Fibroblast of skin of scalp (primary cell): ENCODE results near the gene CSF2.
"Not testable (repeated sequence)": the region's sequence is repeated elsewhere in the genome, so short reads cannot be mapped to it uniquely, and the experiment has no call there.

Source experiments
- DNase-seq: peaks from one replicate; pipeline ENCODE4 v3.0.0-alpha.2; 2013

The CSF2 gene

GRCh38 chr5:132112111-132112510, 38.5 kb downstream of the CSF2 start:
- no peak for DNase-seq

DNA sequence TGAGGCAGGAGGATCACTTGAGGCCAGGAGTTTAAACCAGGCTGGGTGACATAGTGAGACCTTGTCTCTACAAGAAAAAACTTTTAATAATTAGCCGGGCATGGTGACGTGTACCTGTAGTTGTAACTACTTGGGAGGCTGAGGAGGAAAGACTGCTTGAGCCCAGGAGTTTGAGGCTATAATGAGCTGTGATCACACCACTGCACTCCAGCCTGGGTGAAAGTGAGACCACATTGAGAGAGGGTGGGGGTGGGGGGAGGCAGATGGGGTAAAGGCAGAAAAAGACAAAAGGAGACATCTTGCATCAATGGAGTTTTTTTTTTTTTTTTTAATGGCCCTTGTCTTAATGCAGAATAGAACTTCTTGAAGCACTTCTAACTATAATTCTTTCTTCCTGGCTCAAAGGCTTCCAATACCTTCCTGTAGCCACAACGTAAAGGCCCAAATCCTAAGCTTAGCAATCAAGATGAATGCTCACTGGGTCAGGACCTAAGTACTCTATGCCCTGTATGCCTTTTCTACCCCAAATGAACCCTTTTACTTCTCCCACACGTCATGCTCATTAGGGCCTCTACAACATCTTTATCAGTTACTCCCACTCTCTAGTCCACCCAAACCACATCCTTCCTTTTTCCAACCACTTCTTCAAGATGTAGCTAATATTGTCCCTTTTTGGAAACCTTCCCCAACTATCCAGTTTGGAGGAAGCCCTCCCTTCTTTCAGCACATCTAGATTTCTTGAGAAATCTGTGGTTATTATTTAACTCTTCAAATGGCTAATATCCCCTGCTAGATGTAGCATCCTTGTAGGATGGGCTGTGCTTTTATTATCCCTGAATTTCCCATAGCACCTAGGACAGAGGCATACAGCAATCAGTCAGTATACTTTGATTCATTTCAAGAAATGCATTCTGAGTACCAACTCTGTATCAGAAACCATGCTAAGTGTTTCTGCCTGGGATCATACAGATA, 40.8 kb downstream of the CSF2 start:
- no peak for DNase-seq

- no peak for DNase-seq
Observed at GRCh38 chr5:132115375-132115774, 41.8 kb downstream of the CSF2 start.

- DNase-seq = no peak
Observed at GRCh38 chr5:132116072-132116471, 42.5 kb downstream of the CSF2 start.

- DNase-seq = not testable (repeated sequence)
Observed at GRCh38 chr5:132116909-132117489, 43.4 kb downstream of the CSF2 start.

DNA sequence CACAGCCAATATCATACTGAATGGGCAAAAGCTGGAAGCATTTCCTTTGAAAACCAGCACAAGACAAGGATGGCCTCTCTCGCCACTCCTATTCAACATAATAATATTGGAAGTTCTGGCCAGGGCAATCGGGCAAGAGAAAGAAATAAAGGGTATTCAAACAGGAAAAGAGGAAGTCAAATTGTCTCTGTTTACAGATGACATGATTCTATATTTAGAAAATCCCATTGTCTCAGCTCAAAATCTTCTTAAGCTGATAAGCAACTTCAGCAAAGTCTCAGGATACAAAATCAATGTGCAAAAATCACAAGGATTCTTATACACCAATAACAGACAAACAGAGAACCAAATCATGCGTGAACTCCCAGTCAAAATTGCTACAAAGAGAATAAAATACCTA, 47.1 kb downstream of the CSF2 start:
- not testable (repeated sequence) for DNase-seq

DNA sequence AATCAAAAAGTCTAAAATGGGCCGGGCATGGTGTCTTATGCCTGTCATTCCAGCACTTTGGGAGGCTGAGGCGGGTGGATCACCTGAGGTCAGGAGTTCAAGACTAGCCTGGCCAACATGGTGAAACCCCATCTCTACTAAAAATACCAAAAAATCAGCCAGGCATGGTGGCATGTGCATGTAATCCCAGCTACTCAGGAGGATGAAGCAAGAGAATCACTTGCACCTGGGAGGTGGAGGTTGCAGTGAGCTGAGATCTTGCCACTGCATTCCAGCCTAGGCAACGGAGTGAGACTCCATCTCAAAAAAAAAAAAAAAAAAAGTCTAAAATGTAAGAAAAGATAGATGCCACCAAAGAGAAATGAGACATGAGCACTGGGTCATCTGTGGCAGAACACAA, 49.4 kb downstream of the CSF2 start:
- DNase-seq = not testable (repeated sequence)

- not testable (repeated sequence) for DNase-seq
Observed at GRCh38 chr5:132123578-132123977, 50.0 kb downstream of the CSF2 start.
